ENCODE data around the gene ARHGEF6.

DNA sequence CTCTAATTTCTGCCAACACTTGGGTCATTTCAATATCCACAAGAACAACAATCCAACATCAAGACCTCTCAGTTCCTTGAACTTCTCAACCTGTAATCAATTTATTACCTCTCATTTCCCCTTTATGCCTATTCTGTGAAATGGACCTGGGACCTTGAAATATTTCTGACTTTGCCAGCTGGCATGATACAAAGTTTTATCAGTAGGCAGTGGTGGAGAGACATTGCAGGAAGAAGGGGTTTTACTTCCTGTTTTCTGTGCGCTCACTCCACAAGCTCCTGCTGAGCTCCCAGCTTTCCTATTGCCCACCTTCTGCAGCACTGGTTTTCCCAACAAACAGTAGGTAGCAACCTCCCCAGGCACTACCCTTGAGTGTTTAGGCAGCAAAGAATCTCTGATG lies 3.5 kb upstream of the ARHGEF6 start:
- TF ChIP-seq, protein P1, sequence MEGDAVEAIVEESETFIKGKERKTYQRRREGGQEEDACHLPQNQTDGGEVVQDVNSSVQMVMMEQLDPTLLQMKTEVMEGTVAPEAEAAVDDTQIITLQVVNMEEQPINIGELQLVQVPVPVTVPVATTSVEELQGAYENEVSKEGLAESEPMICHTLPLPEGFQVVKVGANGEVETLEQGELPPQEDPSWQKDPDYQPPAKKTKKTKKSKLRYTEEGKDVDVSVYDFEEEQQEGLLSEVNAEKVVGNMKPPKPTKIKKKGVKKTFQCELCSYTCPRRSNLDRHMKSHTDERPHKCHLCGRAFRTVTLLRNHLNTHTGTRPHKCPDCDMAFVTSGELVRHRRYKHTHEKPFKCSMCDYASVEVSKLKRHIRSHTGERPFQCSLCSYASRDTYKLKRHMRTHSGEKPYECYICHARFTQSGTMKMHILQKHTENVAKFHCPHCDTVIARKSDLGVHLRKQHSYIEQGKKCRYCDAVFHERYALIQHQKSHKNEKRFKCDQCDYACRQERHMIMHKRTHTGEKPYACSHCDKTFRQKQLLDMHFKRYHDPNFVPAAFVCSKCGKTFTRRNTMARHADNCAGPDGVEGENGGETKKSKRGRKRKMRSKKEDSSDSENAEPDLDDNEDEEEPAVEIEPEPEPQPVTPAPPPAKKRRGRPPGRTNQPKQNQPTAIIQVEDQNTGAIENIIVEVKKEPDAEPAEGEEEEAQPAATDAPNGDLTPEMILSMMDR (IDR thresholded peaks at IDR 0.05; ENCODE audit: poor library complexity): no peak
- no peak for TF ChIP-seq EZH2phosphoT487 (IDR thresholded peaks at IDR 0.05; ENCODE audit: low read depth, severe bottlenecking, unreplicated experiment)

Data from hepatocyte (in vitro differentiated cells).